Lower leg skin (tissue), 4 donors: ENCODE measurements around the gene UBAP1. TPM values are rescaled to one million over a fixed set of nuclear protein-coding genes. Genes with fewer than 3 reads are reported as not detected.

Experiments used
- DNase-seq, 2 donors: peaks; one replicate each; pipeline ENCODE4 v3.0.0-alpha.2; 2019; ENCODE audit warnings: low spot score in 2 of 2
- H3K4me3 ChIP-seq: fragments of 200-600 bp; sonication (generic); 2 replicates; pipeline ENCODE4 v1.5.1; 2017; ENCODE audit warnings: mild to moderate bottlenecking, low read depth; ENCODE audit not compliant: poor library complexity, severe bottlenecking
- POLR2A ChIP-seq, 2 donors: fragments of 450-650 bp; IDR thresholded peaks; one replicate each; pipeline ENCODE4 v1.6.1; 2016 to 2017; ENCODE audit warnings: antibody characterized with exemption in 2 of 2, mild to moderate bottlenecking in 1 of 2, moderate library complexity in 1 of 2
- WGBS, 2 donors: methylation state at CpG; one replicate each; pipeline ENCODE4 v1.1.5; 2018; 5-methylcytosine and 5-hydroxymethylcytosine counted together
- intact Hi-C: fragments of 100-400 bp; cut with DNase I; formaldehyde crosslinking; loops from one replicate; pipeline ENCODE4 v1.15.0; 2023; ENCODE audit warnings: low total_unique reads
- total RNA-seq, 4 donors: library from RNA; depleted of rRNA; stranded (reverse); fragments of >200 nt; gene quantifications; one replicate each; pipeline ENCODE4 v1.1.0, GENCODE V29; 2016
- TF ChIP-seq, protein P1 (sequence below), 3 donors: fragments of 450-650 bp; IDR thresholded peaks; one replicate each; pipeline ENCODE4 v1.5.1; 2016; ENCODE audit warnings: antibody characterized with exemption in 3 of 3, mild to moderate bottlenecking in 3 of 3, moderate library complexity in 2 of 3

Gene UBAP1
- total RNA-seq, 4 donors from 2014 or later: 40.0 to 63.7 (median 53.2) TPM

GRCh38 chr9:34171753-34172535, 6.9 kb upstream of the UBAP1 start:
- no peak overlapping the region for H3K4me3 ChIP-seq
- TF ChIP-seq, protein P1, sequence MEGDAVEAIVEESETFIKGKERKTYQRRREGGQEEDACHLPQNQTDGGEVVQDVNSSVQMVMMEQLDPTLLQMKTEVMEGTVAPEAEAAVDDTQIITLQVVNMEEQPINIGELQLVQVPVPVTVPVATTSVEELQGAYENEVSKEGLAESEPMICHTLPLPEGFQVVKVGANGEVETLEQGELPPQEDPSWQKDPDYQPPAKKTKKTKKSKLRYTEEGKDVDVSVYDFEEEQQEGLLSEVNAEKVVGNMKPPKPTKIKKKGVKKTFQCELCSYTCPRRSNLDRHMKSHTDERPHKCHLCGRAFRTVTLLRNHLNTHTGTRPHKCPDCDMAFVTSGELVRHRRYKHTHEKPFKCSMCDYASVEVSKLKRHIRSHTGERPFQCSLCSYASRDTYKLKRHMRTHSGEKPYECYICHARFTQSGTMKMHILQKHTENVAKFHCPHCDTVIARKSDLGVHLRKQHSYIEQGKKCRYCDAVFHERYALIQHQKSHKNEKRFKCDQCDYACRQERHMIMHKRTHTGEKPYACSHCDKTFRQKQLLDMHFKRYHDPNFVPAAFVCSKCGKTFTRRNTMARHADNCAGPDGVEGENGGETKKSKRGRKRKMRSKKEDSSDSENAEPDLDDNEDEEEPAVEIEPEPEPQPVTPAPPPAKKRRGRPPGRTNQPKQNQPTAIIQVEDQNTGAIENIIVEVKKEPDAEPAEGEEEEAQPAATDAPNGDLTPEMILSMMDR (IDR thresholded peaks at IDR 0.05): no peak
- WGBS, 2 donors: 89% methylated on average over 15 of the region's 15 CpGs
- intact Hi-C loops: no loop called here
- DNase-seq: peak in 1 of 2 donors; percentile 82

GRCh38 chr9:34176089-34176488, 2.8 kb upstream of the UBAP1 start:
- H3K4me3 ChIP-seq: no peak overlapping the region
- intact Hi-C loops: no loop called here
- peak in 1 of 2 donors; percentile 26 for DNase-seq
- 65 to 72% methylated on average over 3 of the region's 3 CpGs for WGBS, 2 donors
- TF ChIP-seq POLR2A (IDR thresholded peaks at IDR 0.05): no peak
- TF ChIP-seq, protein P1 (IDR thresholded peaks at IDR 0.05): no peak

- TF ChIP-seq, protein P1 (IDR thresholded peaks at IDR 0.05): no peak
- no peak for TF ChIP-seq POLR2A (IDR thresholded peaks at IDR 0.05)
- H3K4me3 ChIP-seq: no peak overlapping the region
- peak in 1 of 2 donors; percentile 65 for DNase-seq
- WGBS, 2 donors: 52 to 53% methylated on average over 17 of the region's 17 CpGs
- intact Hi-C loops: no loop called here
Measured at GRCh38 chr9:34177593-34178435, 1.0 kb upstream of the UBAP1 start.

DNA sequence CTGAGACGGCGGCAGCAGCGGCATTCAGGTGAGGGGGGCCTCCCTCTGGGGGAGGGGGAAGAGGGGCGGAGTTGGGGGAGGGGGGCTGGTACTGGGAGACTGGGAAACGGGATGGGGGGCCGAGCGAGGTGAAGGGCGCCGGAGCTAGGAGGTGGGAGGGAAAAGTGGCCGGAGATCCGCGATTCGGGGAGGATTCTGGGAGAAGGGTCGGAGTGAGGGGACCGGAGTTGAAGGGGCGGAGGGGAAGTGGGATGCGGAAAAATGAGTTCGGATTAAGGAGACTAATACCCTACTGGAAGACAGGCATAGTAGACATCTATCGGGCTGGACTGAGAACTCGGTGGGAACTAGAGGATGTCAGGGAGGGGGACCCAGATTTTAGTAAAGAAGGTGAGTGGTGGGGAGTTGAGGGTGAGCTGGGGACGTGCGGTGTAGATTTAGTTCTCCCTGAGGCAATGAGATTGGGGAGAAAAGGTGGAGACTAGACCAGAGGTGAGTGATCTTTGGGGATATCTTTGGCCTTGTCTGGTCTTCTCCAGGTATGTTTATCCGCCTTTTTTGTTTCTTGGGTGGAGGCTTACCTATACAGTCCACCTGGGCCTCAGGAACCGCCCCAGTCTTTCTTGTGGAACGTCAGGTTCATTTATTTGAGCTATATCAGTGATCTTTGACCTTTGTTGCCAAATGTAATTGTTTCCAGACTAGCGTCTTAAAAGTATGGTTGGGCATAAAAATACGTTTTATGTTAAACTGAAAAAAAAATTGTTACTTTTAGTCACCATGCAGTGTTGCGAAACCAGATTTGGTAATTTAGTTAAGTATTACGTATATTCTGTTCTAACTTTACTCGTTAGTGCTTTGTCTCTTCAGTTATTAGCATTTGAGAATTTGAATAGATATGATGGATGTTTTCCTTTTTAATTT, 632 bp downstream of the UBAP1 start:
- no peak for TF ChIP-seq POLR2A (IDR thresholded peaks at IDR 0.05)
- TF ChIP-seq, protein P1 (IDR thresholded peaks at IDR 0.05): no peak
- peak overlapping the region; percentile 76 for H3K4me3 ChIP-seq
- intact Hi-C loops: no loop called here
- DNase-seq: peak in 1 of 2 donors; percentile 39
- 2 to 3% methylated on average over 27 to 30 of the region's 30 CpGs for WGBS, 2 donors

DNA sequence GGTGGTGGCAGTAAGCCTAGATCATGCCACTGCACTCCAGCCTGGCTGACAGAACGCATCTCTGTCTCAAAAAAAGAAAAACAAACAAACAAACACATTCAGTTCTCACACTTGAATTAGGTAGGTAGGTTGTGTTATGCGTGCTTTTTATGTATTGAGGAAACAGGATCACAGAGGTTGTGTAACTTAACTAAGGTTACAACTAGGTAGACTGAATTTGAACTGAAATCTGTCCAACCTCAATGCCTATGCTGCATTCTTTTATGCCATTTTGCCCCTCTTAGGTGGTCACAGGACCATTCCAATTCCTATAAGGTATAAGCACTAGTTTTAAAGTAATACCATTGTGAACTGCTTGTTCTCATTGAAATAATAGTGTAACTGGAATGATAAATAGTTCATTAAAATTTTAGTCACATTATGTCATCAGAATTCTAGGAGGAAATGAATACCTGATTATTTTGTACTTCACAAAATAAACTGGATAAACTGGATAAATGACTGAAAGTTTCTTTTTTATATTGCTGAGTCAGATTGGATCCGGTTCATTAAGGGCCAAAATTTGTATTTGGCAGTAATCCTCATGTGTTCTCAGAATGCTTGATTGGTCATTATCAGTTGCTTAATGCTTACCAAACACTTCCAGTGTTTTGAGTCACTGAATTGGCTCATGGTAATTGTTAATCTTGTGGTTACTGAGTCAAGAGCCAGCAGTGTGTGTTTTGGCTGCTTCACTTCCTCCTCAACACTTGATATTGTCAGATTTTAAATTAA, 7.1 kb downstream of the UBAP1 start:
- no peak overlapping the region for H3K4me3 ChIP-seq
- intact Hi-C loops: no loop called here
- TF ChIP-seq, protein P1 (IDR thresholded peaks at IDR 0.05): no peak
- no peak for TF ChIP-seq POLR2A (IDR thresholded peaks at IDR 0.05)
- peak; percentile 60 to 69 for DNase-seq
- 39 to 45% methylated on average over 3 of the region's 3 CpGs for WGBS, 2 donors
